AG10803 (cell line): ENCODE measurements around the gene TSPAN31.

Experiments used
- DNase-seq: peaks from one replicate; pipeline ENCODE4 v3.0.0; 2010; ENCODE audit warnings: low read depth
- H3K4me3 ChIP-seq: 2 replicates; pipeline ENCODE4 v1.5.1; 2011; ENCODE audit warnings: mild to moderate bottlenecking, low read length, control low read depth
- TF ChIP-seq, protein P1 (sequence below): conservative IDR thresholded peaks from 2 replicates; pipeline ENCODE4 v1.5.1; 2011; ENCODE audit warnings: mild to moderate bottlenecking, low read length, control low read depth, inconsistent platforms

The TSPAN31 gene

GRCh38 chr12:57783861-57784260, 39.0 kb downstream of the TSPAN31 start:
- TF ChIP-seq, protein P1, sequence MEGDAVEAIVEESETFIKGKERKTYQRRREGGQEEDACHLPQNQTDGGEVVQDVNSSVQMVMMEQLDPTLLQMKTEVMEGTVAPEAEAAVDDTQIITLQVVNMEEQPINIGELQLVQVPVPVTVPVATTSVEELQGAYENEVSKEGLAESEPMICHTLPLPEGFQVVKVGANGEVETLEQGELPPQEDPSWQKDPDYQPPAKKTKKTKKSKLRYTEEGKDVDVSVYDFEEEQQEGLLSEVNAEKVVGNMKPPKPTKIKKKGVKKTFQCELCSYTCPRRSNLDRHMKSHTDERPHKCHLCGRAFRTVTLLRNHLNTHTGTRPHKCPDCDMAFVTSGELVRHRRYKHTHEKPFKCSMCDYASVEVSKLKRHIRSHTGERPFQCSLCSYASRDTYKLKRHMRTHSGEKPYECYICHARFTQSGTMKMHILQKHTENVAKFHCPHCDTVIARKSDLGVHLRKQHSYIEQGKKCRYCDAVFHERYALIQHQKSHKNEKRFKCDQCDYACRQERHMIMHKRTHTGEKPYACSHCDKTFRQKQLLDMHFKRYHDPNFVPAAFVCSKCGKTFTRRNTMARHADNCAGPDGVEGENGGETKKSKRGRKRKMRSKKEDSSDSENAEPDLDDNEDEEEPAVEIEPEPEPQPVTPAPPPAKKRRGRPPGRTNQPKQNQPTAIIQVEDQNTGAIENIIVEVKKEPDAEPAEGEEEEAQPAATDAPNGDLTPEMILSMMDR, result no peak
- DNase-seq, result no peak
- no peak overlapping the region for H3K4me3 ChIP-seq

DNA sequence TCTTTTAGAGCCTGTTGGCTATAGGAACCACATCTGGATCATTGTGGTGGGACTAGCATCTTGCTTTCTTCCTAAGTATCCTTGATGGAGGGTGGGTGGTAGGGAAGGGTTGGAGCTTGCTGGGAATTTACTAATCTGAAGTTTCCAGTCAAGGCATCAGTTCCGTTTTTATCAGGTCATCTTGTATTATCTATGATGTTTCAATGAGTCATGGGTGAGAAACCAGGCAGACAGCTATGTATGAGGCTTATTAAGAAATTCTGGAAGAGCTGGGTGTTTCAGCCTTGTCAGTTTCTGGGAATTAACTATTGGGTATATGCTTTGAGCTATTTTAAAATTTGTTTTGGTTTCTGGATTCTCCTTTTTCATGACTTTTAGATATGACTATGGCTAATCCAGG, 49.1 kb downstream of the TSPAN31 start:
- TF ChIP-seq, protein P1, result no peak

DNA sequence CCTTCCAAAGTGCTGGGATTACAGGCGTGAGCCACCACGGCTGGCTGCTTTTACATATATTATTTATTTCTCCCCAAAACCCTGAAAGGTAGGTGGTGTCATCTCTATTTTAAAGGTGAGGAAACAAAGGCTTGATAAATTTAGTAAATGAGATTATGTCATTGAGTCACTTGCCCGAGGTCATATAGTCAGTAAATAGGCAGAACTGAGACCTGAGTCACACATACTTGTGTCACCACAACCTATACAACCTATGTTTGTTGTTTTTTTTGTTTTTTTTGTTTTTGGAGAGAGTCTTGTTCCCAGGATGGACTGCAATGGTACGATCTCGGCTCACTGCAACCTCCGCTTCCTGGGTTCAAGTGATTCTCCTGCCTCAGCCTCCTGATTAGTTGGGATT, 50.5 kb downstream of the TSPAN31 start:
- no peak for DNase-seq

More for the DNA sequence above, 49.1 kb downstream of the TSPAN31 start:
- no peak overlapping the region for H3K4me3 ChIP-seq
- DNase-seq, result peak; percentile 79

GRCh38 chr12:57796996-57797395, 52.2 kb downstream of the TSPAN31 start:
- H3K4me3 ChIP-seq, result no peak overlapping the region
- TF ChIP-seq, protein P1, result no peak
- DNase-seq, result peak; percentile 53

More for the DNA sequence above, 50.5 kb downstream of the TSPAN31 start:
- TF ChIP-seq, protein P1, result no peak
- H3K4me3 ChIP-seq, result no peak overlapping the region

- H3K4me3 ChIP-seq, result no peak overlapping the region
- DNase-seq, result no peak
- TF ChIP-seq, protein P1, result no peak
These were observed 53.1 kb downstream of the TSPAN31 start for GRCh38 chr12:57797933-57798332.
